K562 (cell line): ENCODE data around the gene CA5B. TPM values are rescaled to one million over a fixed set of nuclear protein-coding genes. Genes with fewer than 3 reads are reported as not detected.

Experiments used
- CBX1 ChIP-seq: sonication (generic); IDR thresholded peaks from 2 replicates; pipeline ENCODE4 v1.6.1; 2016; ENCODE audit warnings: antibody characterized with exemption, low read depth, mild to moderate bottlenecking
- CBX8 ChIP-seq: fragments of 200-600 bp; sonication (generic); IDR thresholded peaks from 2 replicates; pipeline ENCODE4 v1.6.1; 2012; ENCODE audit warnings: borderline replicate concordance, mixed run types, low read depth, mild to moderate bottlenecking, moderate library complexity, mixed read lengths, low read length, control low read depth, inconsistent platforms; ENCODE audit not compliant: poor library complexity, severe bottlenecking; ENCODE audit errors: extremely low read depth
- CXXC5 ChIP-seq: fragments of 250-450 bp; sonication (Bioruptor Pico); IDR thresholded peaks from 2 replicates; pipeline ENCODE4 v1.8.0; 2022; ENCODE audit warnings: inconsistent platforms, mild to moderate bottlenecking, moderate library complexity
- HES1 ChIP-seq: fragments of 450-650 bp; IDR thresholded peaks from 2 replicates; pipeline ENCODE4 v1.6.1; 2016; ENCODE audit warnings: low read depth, mild to moderate bottlenecking, moderate library complexity
- IRF9 ChIP-seq: fragments of 450-650 bp; IDR thresholded peaks from 2 replicates; pipeline ENCODE4 v1.6.1; 2016; ENCODE audit warnings: missing biosample characterization, missing genetic modification characterization
- KHSRP ChIP-seq: fragments of 450-650 bp; IDR thresholded peaks from 2 replicates; pipeline ENCODE4 v1.6.1; 2017
- LCOR ChIP-seq: sonication (generic); formaldehyde crosslinking; IDR thresholded peaks from 2 replicates; pipeline ENCODE4 v1.8.0; 2022; ENCODE audit warnings: mild to moderate bottlenecking, missing genetic modification reagents
- MEF2A ChIP-seq: IDR thresholded peaks from 2 replicates; pipeline ENCODE4 v1.6.1; 2011; ENCODE audit warnings: low read depth, mild to moderate bottlenecking, low read length, moderate library complexity; ENCODE audit not compliant: control insufficient read depth
- RREB1 ChIP-seq: fragments of 250-450 bp; sonication (Bioruptor Pico); IDR thresholded peaks from 2 replicates; pipeline ENCODE4 v1.4.0; 2020
- TCF15 ChIP-seq: fragments of 250-450 bp; sonication (Bioruptor Pico); IDR thresholded peaks from 2 replicates; pipeline ENCODE4 v1.8.0; 2022; ENCODE audit warnings: moderate library complexity, mild to moderate bottlenecking, inconsistent platforms
- ZBTB2 ChIP-seq: fragments of 450-650 bp; IDR thresholded peaks from 2 replicates; pipeline ENCODE4 v1.6.1; 2016; ENCODE audit warnings: antibody characterized with exemption
- ZHX1 ChIP-seq: fragments of 150-350 bp; conservative IDR thresholded peaks from 2 replicates; pipeline ENCODE4 v1.6.1; 2014; ENCODE audit warnings: low read length
- ZNF165 ChIP-seq: fragments of 250-450 bp; sonication (Bioruptor Pico); IDR thresholded peaks from 2 replicates; pipeline ENCODE4 v1.4.0; 2020; ENCODE audit warnings: borderline replicate concordance
- polyA plus RNA-seq, 8 experiments: library from polyadenylated mRNA; depleted of rRNA in 4 of 8; stranded (reverse) in 5 of 8; unstranded in 3 of 8; fragments of >200 nt; fragmentation: Nextera tagmentation in 2 of 8; fragmentation: Illumina TruSeq in 1 of 8; extraction: Ambion mirVana in 2 of 8; extraction: Trizol in 1 of 8; gene quantifications; 2 replicates each; pipeline versions ENCODE4 v1.2.1 to v1.2.3, GENCODE V29; 2011 to 2014; ENCODE audit warnings: inconsistent platforms in 1 of 8, missing spikeins in 1 of 8
- total RNA-seq, 7 experiments: library from RNA; depleted of rRNA in 6 of 7; stranded (reverse); fragments of >200 nt in 6 of 7; fragmentation: Illumina TruSeq in 2 of 7; extraction: Trizol in 2 of 7; gene quantifications; 2 replicates each; pipeline versions ENCODE4 v1.2.1 to v1.2.3, GENCODE V29; 2011 to 2021; ENCODE audit warnings: low replicate concordance in 1 of 7

The CA5B gene
- total and polyA plus RNA-seq, 9 of the 15 experiments (the other 6 are each of a cell fraction or from before 2014, with no cell fraction given) = 0.55 to 3.7 (median 2.6) TPM

GRCh38 chrX:15789979-15790768 lies 52.1 kb downstream of the CA5B start, which contains the start of gene ZRSR2 (continued):
- TF ChIP-seq RREB1 (CRISPR knock-in tag) (no peak), MEF2A (no peak), CXXC5 (CRISPR knock-in tag) (0 out of 2 replicates have a peak, but pooled peaks have one; percentile 24), ZNF165 (CRISPR knock-in tag) (no peak), ZHX1 (no peak), CBX1 (no peak), HES1 (no peak), KHSRP (no peak), CBX8 (no peak), ZBTB2 (peak; percentile 77; the same call in 1 of the 2 replicates), IRF9 (tag) (no peak), TCF15 (no peak), LCOR (peak; percentile 68; the same call in 1 of the 2 replicates)
